GM21786 (cell line): Measurements from ENCODE around the gene KRT36.

Experiments
- ATAC-seq: cut with Tn5 transposase; IDR thresholded peaks from one replicate; pipeline ENCODE4 v1.9.1; 2021; ENCODE audit not compliant: unreplicated experiment

KRT36 gene

GRCh38 chr17:41489531-41489930, at the start of gene KRT36:
Gene KRT36, minus strand, starts transcription at chr17:41489910. Its CDS starts 46 bp downstream, at chr17:41489864.
- ATAC-seq: no peak

DNA sequence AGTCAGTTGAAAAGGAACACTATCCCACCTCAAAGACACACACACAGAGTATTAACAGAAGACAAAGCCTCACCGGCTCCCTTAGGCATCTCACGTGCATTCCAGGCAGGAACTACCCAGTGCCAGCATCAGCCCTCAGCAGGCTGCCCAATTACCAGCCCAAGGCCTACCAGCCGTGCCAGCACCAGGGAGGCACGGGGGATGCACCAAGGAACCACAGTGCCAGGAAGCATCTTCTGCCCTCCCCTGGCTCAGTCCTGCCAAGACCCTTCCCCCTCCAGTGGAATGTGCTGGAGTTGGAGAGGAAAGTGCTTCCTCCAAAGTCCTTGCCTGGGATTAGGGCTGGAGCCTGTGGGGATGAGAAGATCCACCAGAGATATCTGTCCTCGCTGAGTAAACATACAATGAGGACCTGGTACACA, 49.4 kb upstream of the KRT36 start:
- ATAC-seq: no peak

DNA sequence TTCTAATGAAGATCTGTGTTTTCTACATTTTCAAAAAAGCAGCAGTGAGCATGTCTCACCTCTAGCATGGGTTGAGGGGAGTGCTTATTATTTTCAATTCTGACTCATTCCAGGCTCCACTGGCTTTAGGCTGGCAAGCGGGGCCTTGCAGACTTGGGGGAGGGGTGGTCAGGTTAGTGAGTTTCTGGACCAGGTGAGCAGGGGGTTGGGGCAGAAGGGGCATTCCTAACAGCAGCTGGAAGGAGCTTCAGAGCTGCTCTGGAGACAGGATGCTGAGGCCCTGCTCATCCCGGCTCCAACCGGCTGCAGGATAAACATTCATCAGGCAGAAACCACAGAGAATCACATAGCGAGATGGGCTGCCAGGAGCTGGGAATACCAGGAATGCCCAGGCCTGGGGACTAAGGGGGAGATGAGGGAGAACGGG, 48.9 kb upstream of the KRT36 start:
- ATAC-seq: no peak

DNA sequence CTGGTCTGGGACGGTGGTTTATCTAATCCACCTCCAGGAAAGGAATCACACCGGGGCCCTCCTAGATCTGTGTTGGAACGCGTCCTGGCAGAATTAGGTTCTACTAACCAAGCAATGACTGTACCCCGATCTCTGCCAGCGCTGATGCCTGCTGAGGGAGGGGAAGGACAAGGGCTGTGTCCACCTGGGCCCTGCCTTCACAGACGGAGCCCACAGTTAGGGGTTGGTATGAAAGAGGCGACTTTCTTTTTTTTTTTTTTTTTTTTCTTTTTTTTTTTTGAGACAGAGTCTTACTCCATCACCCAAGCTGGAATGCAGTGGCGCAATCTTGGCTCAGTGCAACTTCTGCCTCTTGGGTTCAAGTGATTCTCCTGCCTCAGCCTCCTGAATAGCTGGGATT, 48.3 kb upstream of the KRT36 start:
- ATAC-seq: no peak

DNA sequence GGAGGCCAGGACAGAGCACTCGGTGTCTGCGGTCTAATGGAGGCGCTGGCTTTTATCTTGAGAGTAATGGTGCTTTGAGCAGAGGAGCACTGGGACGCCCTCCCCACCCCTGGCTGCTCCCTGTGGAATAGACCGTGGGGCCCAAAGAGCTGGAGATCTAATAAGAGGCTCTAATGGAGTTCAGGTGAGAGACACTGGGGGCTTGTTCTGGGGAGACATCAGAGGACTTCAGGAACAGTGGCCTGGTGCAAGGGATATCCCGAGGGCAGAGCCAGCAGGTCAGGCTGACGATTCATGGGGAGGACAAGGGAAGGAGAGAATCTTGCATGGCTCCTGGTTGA, 47.9 kb upstream of the KRT36 start:
- no peak for ATAC-seq

DNA sequence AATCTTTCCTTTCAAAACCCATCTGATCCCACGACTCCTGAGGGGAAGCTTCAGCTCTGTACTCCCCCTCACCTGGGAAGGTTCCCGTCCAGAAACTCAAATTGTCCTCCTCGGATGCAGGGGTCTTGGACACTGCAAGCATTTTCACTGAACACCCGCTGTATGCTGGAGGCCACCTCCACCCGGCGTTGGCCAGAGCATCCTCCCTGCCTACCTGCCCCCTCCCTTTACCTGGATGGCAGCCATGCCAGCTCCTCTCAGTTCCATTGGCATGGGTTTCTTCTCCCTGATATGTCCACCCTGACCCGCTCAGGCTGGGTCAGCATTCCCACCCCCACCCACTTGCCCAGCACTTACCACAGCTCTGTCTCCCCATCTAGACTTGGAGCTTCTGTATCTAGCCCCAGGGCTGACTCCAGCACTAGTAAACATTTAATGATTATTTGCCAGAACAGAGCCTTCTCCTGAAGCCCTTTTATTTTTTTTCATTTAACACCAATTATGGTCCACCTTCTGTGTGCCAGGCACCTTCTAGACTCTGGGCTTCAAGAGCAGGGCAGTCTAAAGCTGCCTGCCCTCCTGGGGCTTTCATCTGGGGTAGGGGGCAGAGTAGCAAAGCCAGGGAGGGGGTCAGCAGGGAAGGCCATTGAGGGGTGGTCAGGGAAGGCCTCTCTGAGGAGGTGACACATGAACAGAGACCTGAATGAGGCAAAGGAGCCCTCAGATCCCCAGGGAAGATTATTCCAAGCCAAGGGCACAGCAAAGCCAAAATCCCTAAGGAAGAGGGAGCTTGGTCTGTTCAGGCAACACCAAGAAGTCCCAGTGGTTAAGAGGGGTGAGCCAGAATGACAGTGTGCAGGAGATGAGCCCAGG, 47.3 kb upstream of the KRT36 start:
- no peak for ATAC-seq

GRCh38 chr17:41535764-41536481, 46.2 kb upstream of the KRT36 start:
- no peak for ATAC-seq

GRCh38 chr17:41534899-41535546, 45.3 kb upstream of the KRT36 start:
- no peak for ATAC-seq

DNA sequence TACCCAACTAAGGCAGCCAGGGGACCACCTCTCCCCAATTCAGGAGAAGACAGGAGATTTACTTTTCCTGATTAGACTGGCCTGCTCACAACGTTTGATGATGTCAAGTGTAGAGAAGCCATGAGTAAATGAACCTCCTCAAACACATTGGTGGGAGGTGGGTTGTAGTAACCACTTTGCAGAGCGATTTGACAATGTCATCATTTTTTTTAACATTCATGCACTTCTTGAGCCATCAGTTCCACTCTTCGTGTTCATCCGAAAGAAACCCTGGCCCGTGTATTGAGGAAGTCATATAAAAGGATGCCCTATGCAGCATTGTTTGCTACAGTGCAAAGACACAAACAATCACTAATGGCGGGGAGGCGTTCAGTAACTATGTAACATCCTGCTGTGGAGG, 43.9 kb upstream of the KRT36 start:
- no peak for ATAC-seq

DNA sequence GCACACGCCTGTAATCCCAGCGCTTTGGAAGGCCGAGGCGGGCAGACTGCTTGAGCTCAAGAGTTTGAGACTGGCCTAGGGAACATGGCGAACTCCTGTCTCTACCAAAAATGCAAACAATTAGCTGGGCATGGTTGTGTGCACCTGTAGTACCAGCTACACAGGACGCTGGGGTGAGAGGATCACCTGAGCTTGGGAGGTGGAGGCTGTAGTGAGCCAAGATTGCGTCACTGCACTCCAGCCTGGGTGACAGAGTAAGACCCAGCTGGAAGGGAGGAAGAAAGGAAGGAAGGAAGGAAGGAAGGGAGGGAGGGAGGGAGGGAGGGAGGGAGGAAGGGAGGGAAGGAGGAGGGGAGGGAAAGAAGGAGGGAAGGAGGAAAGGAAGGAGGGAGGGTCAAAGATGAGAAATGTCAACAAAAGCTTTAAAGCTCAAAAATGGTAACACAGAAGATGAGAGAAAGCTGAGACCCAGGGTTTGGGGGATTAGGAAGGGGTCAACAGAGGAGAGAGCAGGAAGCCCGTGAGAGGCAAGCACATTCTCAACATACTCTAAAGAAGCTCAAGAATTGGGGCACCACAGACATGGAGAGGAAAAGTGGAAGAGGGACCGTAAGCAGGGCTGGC, 43.3 kb upstream of the KRT36 start:
- no peak for ATAC-seq

DNA sequence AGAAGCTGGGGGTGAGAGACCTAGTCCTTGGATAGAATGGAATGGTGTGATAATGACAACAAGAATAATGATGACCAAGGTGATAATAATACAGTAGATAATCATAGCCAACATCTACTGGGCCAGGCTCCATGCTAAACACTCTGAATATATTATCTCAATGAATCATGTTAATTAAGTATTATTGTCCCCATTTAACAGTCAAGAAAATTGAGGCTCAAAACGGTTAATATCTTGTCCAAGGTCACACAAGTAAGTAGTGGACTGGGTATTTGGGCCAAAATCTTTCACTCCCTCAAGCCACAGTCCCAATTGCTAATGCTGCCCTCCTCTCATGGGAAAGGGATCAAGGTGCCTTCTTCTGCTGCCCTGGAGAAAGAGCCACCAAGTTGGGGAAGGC, 42.3 kb upstream of the KRT36 start:
- no peak for ATAC-seq

DNA sequence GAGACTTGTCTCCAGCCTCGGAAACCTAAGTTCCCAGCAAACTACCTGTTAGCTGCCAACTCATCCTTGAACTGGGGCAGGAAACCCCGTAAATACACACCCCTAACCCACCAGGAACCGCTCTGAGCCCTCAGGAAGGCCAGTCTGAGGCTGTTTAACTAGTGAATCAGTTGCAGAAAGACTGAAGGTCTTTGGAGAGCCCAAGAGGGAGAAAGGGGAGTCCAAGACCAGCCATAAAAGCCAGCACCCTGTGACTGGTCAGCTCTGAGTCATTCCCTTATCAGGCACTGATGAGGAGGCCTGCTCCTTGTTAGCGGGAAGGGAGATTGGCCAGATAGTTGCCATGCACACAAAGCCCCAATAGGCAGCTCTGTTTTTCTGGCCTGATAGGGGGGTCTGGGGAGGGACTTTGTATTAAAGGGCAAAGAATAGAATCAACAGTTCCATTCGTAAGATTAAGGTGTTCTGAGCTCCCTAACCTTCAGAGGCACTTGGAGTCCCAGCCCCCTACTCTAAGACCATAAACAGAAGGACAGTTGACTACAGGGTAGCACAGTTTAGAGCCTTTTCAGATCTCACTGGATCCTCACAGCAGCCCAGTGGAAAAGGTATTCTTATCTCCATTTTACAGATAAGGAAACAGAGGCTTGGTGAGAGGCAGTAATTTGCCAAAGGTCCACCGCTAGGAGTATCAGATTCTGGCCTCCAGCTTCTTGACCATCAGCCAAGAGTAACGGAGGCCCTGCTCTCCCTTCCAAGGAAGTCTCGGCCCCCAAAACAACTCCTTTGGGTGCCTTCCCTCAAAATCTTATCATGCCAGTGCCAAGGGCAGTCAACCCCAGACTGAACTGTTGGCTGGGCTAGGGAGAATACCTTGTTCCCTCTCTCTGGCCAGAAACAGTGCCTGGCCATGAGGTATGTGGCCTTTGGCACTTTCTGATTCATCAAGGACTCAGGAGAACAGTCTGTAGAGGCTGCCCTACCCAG, 40.6 kb upstream of the KRT36 start:
- no peak for ATAC-seq

DNA sequence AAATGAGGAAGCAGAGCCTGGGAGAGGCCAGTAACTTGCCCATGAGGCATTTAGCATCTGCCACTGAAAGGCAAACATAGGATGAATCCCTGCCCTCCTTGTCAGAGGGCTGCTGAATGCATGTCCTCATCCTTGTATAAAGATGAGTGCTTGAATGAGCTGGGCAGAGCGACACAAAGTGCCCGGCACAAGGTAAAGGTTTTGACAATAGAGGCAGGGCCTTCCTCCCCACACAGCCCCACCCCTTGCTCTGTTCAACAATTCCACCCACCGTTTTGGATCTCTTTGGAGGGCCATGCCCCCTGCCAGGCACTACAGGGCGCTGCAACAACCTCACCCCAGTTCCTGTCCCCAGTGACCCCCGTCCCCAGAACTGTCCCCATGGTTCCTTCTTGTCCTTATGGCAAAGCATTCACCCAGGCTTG, 39.8 kb upstream of the KRT36 start:
- ATAC-seq: no peak

GRCh38 chr17:41528959-41529353, 39.2 kb upstream of the KRT36 start:
- no peak for ATAC-seq

DNA sequence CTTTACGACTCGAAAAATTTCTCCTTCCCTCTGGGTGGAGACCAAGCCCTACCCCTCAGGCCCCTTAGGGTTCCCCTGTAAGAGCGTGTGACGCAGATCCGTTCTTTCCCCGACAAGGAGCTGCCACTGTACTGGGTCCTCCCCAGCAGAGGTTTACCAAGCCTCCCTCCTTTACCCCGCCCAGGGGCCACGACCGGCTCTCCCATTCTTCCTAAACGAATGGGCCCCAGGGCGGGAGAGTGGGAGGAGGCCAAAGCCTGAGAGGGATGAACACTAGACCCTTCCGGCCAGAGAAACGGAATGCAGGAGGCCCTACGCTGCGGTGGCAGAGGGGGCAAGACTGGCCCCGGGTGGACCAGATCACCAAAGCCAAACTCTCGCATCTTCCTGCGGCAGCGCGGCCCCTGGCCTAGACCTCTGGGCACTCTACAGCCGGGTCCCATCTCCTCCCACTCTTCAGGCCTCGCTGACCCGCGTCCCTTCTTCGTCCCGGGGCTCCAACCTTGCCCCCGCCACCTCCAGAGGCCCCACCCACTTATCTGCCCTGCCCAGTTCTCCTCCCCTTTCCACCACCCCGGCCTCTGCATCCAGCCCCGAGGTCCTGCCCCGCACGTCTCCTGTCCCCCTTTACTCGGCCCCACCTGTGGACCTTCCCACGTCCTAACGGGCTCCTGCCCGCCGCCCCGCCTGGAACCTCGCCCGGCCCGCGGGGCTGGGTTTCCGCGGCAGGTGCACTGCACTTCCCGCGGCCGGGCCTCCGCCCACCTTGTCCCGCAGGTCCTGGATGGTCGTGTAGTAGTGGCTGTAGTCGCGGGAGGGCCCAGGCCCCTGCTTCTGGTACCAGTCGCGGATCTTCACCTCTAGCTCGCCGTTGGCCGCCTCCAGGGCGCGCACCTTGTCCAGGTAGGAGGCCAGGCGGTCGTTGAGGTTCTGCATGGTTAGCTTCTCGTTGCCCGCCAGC, 37.6 kb upstream of the KRT36 start:
- no peak for ATAC-seq

DNA sequence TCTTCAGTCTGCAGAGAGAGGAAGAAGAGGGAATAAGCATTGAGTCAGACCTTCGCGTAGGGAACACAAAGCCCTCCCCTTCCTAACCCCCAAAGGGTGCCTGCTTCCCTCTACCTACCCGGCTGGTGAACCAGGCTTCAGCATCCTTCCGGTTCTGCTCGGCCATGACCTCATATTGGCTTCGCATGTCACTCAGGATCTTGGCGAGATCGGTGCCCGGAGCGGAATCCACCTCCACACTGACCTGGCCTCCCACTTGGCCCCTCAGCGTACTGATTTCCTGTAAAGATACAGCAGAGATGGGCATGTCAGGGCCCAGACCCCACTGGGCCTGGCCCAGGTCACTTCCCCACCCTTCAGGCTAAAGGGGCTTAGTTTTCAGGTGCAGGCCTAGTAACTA, 34.6 kb upstream of the KRT36 start:
- no peak for ATAC-seq

- ATAC-seq: no peak
Measured at GRCh38 chr17:41523787-41524186, 34.1 kb upstream of the KRT36 start.

- ATAC-seq: no peak
Measured at GRCh38 chr17:41523225-41523593, 33.5 kb upstream of the KRT36 start.
